ENCODE data around the gene ADGRE2. TPM values are rescaled to one million over a fixed set of nuclear protein-coding genes. Genes with fewer than 3 reads are reported as not detected.
"Not testable (repeated sequence)": the region's sequence is repeated elsewhere in the genome, so short reads cannot be mapped to it uniquely, and the experiment has no call there.

The ADGRE2 gene
- total RNA-seq, 1 donor from 2014 or later: not detected

GRCh38 chr19:14767466-14767971 lies 10.8 kb downstream of the ADGRE2 start:
- Mint-ChIP-seq H3K27me3 (ENCODE audit: low read depth) (no peaks in the 10 kb centered on the region), H3K4me1 (no peaks in the 10 kb centered on the region)

DNA sequence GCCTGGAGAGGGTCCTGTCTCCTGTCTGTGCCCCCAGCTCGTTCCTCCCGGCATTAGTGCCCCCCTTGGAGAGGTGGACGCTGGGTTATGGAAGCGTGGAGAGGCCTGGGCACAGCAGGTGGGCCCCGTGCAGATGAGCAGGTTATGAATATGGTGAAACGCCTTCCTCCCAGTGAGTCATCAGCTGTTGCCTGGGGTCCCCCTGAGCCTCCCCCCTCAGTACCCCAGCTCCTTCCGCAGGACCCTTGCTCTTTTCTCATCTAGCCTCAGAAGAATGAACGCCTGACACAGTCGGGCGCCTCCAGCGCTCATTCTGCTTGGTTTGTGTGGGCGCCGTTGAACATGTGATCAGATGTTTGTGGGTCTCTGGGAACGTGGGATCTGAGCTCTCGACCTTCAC lies 12.5 kb downstream of the ADGRE2 start:
- H3K9me3 Mint-ChIP-seq: peaks cover 17% of the 10 kb centered on the region
- not testable (repeated sequence) for H3K4me1 Mint-ChIP-seq; H3K27me3 Mint-ChIP-seq (ENCODE audit: low read depth); H3K36me3 Mint-ChIP-seq; H3K4me3 Mint-ChIP-seq; DNase-seq (ENCODE audit: low spot score in 2 of 2, unreplicated experiment in 2 of 2); H3K27ac Mint-ChIP-seq

More at GRCh38 chr19:14767466-14767971, 10.8 kb downstream of the ADGRE2 start:
- no peak for DNase-seq (ENCODE audit: low spot score in 2 of 2, unreplicated experiment in 2 of 2)
- no peak for TF ChIP-seq CTCF (IDR thresholded peaks at IDR 0.05; ENCODE audit: unreplicated experiment)
- Mint-ChIP-seq H3K36me3 (no peaks in the 10 kb centered on the region), H3K4me3 (no peak overlapping the region), H3K9me3 (peaks cover 12% of the 10 kb centered on the region), H3K27ac (no peak overlapping the region)

DNA sequence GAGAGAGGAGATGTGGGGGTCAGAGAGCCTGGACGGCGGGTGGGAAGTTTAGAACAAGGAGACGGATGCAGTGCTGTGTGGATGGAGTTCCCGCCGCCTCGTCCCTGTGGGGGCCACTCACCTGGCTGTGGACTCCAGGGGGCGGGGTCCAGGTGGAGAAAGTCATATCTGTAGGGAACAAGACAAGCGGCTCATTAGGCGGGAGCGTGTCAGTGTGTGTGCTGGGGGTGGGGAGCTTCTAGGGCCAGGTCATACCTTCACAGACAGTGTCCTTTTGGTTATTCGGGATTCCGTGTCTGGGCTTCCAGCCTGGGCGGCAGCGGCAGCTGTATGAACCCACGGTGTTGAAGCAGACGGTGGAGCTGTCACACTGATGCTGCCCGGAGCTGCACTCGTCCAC lies 13.0 kb downstream of the ADGRE2 start:
- not testable (repeated sequence) for H3K4me3 Mint-ChIP-seq; H3K36me3 Mint-ChIP-seq; DNase-seq (ENCODE audit: low spot score in 2 of 2, unreplicated experiment in 2 of 2); H3K27ac Mint-ChIP-seq; H3K4me1 Mint-ChIP-seq; H3K27me3 Mint-ChIP-seq (ENCODE audit: low read depth)
- peaks cover 22% of the 10 kb centered on the region for H3K9me3 Mint-ChIP-seq

DNA sequence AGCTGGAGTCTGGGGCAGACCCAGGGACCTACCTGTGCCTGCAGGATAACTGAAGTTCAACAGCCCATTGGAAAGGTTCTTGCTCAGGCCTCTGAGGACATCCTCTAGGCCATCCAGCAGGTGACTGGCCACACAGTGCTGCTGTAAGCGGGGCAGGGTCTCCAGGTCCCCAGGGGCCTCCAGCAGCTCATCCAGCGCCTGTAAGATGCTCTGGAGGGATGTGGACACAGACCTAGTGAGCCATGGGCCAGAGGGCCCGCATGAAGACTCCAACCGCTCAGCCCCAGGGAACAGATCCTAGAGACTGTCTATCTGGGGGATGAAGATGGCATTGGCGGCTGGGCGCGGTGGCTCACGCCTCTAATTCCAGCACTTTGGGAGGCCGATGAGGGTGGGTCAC lies 14.0 kb downstream of the ADGRE2 start:
- Mint-ChIP-seq H3K36me3 (no peaks in the 10 kb centered on the region), H3K4me3 (no peak overlapping the region), H3K27ac (no peak overlapping the region), H3K27me3 (ENCODE audit: low read depth) (no peaks in the 10 kb centered on the region), H3K4me1 (no peaks in the 10 kb centered on the region), H3K9me3 (peaks cover 22% of the 10 kb centered on the region)
- no peak for DNase-seq (ENCODE audit: low spot score in 2 of 2, unreplicated experiment in 2 of 2)
- TF ChIP-seq CTCF (IDR thresholded peaks at IDR 0.05; ENCODE audit: unreplicated experiment): no peak

DNA sequence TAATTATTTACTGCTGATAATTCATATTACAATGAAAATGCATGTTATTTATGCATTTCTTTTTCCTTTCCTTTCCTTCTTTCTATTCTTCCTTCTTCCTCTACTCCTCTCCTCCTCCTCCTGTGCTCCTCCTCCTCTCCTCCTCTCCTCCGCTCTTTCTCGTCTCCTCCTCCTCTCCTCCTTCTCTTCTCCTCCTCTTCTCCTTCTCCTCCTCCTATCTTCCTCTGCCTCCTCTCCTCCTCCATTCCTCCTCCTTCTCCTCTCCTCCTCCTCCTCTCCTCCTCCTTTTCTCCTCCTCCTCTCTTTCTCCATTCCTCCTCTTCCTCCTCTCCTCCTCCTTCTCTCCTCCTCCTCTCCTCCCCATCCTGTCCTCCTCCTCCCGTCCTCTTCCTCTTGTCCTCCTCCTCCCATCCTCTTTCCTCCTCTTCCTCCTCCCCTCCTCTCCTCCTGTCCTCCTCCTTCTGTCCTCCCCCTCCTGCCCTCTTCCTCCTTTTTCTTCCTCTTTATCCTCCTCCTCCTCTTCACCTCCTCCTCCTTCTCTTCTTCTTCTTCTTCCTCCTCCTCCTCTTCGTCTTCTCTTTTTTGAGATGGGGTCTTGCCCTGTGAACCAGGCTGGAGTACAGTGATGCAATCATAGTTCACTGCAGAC lies 14.7 kb downstream of the ADGRE2 start:
- Mint-ChIP-seq H3K9me3 (peaks cover 22% of the 10 kb centered on the region), H3K27ac (no peak overlapping the region)

GRCh38 chr19:14762111-14762510 lies 16.2 kb downstream of the ADGRE2 start:
- TF ChIP-seq CTCF (IDR thresholded peaks at IDR 0.05; ENCODE audit: unreplicated experiment): no peak
- H3K36me3 Mint-ChIP-seq: no peaks in the 10 kb centered on the region
- no peak overlapping the region for H3K27ac Mint-ChIP-seq
- DNase-seq (ENCODE audit: low spot score in 2 of 2, unreplicated experiment in 2 of 2): no peak
- peaks cover 31% of the 10 kb centered on the region for H3K9me3 Mint-ChIP-seq
- H3K4me3 Mint-ChIP-seq: no peak overlapping the region
- peaks cover 3% of the 10 kb centered on the region for H3K27me3 Mint-ChIP-seq (ENCODE audit: low read depth)
- H3K4me1 Mint-ChIP-seq: no peaks in the 10 kb centered on the region

More for the DNA sequence above, 14.7 kb downstream of the ADGRE2 start:
- Mint-ChIP-seq H3K27me3 (ENCODE audit: low read depth) (peaks cover 2% of the 10 kb centered on the region), H3K4me1 (no peaks in the 10 kb centered on the region), H3K36me3 (no peaks in the 10 kb centered on the region), H3K4me3 (no peak overlapping the region)
- no peak for DNase-seq (ENCODE audit: low spot score in 2 of 2, unreplicated experiment in 2 of 2)
- no peak for TF ChIP-seq CTCF (IDR thresholded peaks at IDR 0.05; ENCODE audit: unreplicated experiment)
